Amygdala (tissue), 56 donors: ENCODE data around the gene CCNL2.

Source experiments
- DNase-seq, 56 donors: peaks; one replicate each; lab custom pipeline; 2025; lab: John Stamatoyannopoulos, UW

The CCNL2 gene

DNA sequence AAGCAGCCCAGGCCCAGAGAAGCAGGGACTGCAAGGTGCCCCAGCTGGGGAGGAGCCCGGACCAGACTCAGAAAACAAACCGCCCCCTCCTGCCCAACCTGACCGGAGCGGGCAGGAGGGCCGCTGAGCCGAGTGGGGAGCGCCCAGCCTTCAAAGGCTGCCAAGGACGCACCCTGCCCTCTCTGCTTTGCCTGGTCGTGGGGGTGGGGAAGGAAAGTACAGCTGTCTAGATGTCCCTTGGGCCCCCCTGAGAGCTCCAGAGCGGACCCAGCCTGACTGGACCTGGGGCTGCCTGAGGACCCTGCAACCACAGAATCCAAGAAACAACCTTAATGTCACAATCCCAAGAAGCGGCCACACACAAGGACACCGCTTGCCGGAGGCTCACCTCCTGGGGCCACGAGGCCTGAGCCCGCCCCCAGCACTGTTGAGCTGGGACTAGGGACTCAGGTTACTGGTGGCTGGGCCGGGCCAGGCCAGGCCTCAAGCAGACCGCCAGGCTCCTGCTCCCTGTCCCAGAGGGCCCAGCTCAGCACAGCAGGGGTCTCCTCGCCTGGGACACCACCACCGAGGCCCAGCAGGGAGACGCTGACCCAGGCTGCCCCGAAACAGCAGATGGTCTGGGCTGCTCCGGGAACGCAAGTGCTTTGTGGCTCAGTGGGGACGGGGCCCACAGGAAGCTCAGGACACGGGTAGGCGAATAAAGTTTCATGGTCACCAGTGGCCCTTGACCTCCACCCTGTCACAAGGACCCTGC is 51.3 kb downstream of the CCNL2 start:
- no peak for DNase-seq

DNA sequence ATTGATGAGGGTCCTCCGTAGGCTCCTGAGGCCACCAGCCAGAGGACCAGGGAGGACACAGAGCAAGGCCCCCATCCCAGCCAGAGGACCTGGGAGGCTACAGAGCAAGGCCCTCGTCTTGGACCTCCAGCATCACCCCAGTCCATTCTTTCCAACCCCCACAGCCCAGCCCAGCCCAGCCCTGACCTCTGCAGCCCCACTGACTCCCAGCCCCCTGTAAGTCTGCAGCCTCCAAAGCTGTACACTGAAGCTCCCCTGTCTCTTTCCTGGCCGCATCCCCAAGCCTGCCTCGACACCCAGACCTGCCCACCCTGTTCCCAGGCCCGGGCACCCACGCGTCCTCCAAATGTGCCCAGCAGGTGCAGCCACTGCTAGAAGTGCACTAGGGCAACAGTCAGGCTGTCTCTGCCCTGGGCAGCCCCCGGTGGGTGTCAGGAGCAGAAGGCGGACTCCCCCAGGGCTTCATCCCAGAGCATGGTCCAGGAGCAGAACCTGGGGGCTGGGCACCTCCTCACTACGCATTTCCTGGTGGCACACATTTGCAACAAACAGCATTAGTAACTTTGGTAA is 52.0 kb downstream of the CCNL2 start:
- DNase-seq, result no peak

GRCh38 chr1:1346501-1346890 is 52.6 kb downstream of the CCNL2 start:
- no peak for DNase-seq

DNA sequence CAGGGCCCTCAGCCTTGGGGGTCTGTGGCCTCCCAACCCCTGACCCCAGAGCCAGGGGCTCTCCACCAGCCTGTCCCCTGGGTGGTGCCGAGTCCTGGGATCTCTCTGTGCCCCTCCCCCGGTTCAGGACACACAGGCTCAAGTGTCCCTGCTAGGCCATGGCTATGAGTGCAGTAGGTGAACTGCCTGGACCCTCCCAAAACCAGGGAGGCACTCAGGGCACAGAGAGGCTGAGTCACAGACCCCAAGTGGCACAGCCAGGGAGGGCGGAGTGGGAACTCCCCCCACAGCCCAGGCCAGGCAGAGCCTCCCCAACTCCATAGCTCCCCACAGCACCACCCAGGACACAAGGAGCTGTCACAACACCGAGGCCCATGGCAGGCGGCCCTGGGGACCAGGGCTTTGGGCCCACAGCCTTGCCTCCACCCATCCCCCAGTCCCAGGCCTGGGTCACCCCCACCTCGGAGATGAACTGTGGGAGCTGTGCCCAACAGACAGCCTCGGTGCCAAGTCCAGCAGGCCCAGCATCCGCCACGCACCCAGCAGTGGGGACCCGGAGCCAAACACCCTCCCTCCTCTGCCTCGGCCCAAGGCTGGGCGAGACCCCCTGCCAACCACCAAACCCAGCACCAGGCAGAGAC is 53.2 kb downstream of the CCNL2 start:
- peak in 11 of 56 donors; percentile 14 to 47 (median 27) for DNase-seq

- no peak for DNase-seq
Measured at GRCh38 chr1:1345384-1345783, 53.8 kb downstream of the CCNL2 start.

DNA sequence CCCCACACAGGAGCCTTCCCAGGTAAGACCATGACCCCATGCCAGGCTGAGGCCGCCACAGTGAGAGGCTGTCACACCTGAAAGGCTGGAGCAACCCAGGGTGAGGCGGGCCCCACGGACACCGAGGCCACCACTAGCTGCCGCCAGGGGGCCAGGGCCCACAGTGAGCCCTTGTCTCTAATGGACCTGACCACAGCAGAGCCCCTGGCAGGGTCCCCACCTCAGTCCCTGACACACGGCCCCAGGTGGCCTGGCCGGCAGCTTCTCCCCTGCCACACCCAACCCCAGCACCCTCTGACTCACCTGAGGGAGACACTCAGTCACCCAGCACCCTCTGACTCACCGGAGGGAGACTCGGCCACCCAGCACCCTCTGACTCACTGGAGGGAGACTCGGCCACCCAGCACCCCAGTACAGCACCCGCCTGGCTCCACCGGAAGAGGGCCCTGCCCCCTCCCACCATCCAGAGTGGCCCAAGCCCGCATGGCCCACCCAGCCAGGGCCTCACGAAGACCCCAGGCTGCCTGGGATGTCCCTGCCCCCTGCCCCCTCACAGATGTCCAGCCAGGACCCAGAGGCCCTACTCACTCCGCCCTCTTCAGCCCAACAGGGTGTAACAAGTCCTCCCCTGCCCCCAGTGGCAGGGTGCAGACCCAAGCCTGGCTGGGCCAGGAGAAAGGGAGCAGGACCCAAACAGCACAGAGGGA is 54.3 kb downstream of the CCNL2 start:
- no peak for DNase-seq

DNA sequence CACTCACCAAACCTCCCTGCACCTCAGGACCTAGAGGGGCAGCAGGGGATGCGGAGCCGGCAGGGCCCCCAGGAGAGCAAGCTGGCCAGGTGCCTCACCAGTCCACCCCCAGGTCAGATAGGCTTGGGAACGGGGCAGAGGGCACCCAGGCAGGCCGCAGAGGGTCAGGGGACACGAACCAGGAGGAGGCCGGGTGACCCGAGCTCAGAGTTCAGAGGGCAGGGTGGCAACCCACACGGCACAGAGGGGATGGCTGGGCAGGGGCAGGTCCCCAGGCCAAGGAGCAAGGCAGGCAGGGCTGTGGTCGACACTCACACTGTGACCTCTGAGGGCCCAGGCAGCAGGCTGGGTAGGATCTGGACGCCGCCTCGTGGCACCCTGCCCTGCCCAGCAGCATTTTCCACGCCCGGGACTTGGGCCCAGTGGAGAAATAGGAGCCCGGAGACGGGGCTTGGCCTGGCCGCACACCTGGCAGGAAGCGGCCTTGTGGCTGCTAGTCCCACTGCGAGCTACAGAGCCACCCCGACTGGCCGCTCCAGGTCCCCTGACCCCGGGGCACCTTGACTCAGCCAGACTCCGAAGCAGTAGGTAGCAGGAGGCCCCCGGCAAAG is 55.2 kb downstream of the CCNL2 start:
- no peak for DNase-seq

DNA sequence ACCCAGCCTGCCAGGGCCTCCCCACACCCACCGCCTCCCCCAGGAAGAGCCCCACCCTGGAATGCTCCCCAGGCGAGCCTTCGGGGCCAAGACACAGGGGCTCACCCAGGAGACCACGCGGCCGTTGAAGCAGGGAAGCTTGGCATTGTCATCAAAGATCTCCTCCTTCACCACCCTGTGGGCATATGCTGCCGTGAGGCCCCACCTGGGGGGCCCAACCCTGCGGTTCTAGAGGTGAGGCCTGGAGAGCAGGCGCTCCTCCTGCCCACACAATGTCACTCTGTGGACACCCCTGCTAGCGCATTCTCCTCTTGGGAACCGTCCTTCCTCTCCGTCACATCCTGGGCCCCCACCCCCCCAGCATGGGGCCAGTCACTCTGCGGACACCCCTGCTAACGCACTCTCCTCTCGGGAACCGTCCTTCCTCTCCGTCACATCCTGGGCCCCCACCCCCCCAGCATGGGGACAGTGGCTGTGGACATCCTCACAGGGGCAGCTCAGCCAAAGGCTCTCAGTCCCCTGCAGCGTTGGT is 56.5 kb downstream of the CCNL2 start:
- no peak for DNase-seq

DNA sequence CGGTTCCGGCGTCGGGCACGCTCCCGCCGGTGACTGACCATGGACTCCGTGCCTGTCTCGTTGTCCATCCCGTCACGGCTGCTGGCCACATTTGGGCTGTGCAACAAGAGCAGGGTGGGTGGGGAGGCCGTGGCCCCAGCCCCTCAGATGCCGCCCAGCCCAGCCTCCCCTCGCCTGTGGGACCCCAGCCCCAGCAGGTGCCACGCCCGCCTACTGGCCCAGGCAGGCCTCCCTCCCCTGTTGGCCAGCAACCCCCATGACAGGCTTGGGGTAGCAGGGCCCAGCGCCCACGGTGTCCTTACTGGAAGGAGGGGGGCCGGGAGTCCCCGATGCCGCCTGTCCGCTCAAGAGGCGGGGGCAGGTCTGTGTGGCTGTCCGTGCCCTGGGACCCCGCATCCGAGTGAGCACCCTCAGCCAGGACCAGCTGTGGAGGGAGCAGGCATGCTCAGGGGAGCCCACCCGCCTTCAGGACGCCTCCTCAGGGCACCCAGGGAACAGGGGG is 57.0 kb downstream of the CCNL2 start:
- no peak for DNase-seq

DNA sequence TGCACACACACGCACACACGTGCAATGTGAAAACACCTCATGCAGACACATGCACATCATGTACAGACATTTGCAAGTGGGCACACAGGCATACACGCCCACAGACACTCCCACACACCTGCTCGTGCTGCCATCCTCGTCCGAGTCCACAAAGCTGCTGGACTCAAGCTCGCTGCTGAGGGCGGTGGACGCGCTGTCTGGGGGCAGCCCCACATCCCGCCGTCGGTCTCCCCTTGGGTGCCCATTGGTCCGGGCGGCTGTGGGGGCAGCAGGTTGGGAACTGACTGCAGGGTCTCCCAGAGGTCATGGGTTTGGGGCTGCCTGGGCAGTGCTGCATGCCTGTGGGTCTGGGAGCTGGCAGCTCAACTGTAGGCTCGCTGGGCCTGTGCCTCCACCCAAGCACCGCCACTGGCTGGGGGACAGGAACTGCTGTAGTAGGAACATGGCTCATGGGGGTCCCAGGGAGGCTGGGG is 57.5 kb downstream of the CCNL2 start:
- no peak for DNase-seq

DNA sequence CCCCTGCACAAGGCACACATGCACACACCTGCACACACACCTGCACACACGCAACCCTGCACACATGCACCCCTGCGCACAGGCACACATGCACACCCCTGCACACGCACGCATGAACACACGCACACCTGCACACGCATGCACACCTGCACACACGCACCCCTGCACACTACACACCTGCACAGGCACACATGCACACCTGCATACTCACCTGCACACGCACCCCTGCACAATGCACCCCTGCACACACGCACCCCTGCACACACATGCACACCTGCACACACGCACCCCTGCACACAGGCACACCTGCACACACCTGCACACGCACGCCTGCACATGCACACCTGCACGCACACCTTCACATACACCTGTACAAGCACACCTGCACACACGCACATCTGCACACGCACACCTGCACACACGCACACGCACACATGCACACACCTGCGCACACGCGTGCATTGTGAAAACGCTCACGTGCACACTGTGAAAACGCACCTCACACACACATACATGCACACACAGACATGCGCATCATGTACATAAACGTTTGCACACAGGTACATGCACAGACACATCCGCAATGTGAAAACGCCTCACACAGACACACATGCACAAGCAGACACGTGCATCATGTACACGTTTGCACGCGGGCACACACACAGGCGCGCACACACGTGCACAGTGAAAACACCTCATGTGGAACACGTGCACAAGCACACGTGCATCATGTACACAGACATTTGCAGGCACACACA is 58.2 kb downstream of the CCNL2 start:
- DNase-seq, result no peak

GRCh38 chr1:1340185-1340584 is 59.0 kb downstream of the CCNL2 start:
- peak in 1 of 56 donors; percentile 28 for DNase-seq

- DNase-seq, result no peak
Measured at GRCh38 chr1:1338278-1338677, 60.9 kb downstream of the CCNL2 start.

GRCh38 chr1:1337793-1338147 is 61.4 kb downstream of the CCNL2 start:
- DNase-seq, result no peak

- DNase-seq, result no peak
Measured at GRCh38 chr1:1336931-1337792, 62.0 kb downstream of the CCNL2 start.

DNA sequence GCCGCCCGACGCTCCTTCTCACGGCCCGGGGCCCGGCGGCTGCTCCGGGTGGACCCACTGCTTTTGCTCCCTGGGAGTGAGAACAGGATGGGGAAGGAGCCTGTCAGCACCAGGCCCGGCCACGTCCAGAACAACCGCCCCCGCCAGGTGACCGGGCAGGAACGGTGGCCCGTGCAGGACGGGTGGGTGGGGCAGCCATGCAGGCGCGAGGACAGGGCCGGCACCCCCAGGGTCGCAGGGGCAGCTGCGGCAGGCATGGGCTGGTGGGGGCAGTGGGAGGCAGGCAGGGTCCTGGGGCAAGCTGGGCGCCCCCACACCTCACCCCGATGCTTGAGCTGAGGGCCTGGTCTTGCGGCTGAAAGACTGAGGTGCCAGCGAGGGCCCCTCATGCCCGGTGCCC is 62.7 kb downstream of the CCNL2 start:
- DNase-seq, result no peak

DNA sequence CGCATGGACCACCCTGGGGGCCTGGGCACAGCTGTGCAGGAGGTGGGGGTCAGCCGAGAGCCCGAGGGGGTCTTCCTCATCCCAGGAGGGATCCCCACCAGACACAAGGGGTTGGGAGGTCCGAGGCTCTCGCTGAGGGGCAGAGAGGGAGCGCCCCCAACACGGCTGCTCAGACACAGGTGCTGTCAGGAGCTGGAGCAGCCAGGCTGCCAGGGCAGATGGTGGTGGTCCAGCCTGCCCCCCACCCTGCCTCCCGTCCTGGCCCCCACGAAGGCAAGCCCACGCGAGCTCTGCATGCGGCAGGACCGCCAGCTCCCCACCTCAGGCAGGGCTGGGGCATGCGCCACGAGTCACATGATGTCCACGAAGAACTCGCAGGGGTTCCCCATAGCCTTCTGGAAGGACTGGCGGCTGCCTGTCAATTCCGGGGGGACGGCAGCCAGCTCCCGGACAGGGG is 63.3 kb downstream of the CCNL2 start:
- no peak for DNase-seq
